ENCODE measurements around the gene SH3BGR. TPM values are rescaled to one million over a fixed set of nuclear protein-coding genes. Genes with fewer than 3 reads are reported as not detected.

SH3BGR gene
- total RNA-seq, 1 donor from 2014 or later = 1.2 TPM

GRCh38 chr21:39555911-39556590 is 104.3 kb downstream of the SH3BGR start:
- ATAC-seq = no peak

- ATAC-seq = no peak
Measured at GRCh38 chr21:39559511-39559910, 107.7 kb downstream of the SH3BGR start.

- no peak for ATAC-seq
Measured at GRCh38 chr21:39561140-39561539, 109.4 kb downstream of the SH3BGR start.

DNA sequence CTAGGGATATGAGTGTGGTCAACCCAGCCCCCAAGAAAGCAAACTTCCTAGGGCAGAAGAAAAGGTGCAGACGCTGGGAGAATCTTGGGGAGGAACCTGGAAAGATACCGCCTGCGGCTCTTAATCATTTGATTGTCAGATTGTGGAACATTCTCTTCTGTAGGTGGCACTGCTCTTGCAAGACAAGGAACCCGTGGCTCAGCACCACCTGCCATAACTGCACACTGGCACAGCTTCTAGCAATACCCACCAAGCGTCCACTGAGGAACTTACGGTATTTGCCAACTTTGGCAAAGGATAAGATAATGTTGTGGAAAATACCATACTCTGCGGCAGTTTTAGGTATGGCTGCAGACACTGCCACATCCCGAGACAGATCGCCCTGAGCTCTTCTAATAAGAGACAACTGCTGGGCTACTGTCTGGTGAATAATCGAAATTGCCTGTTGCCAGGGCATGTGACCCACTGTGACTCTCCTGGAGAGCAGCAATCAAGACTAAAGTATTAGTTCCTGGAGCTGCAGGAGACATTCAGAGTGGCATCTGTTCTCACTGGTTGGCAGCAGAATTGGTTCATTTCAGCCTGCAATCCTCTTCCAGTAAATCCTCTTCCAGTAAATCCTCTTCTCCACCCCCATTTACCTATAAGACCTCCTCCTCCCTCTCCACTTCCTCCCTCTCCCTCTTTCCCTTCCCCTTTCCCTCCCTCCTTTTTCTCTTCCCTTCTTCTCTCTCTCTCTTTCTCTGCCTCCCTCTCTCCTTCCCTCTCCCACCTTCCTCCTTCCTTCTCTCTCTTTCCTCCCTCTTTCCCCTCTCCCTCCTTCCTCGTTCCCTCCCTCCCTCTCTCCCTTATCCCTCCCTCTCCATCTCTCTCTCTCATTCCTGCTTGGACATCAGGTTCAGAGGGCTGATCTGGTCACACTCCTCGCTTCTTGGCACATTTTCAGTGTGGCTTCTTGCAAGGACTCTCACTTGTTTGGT is 111.3 kb downstream of the SH3BGR start:
- no peak for ATAC-seq

DNA sequence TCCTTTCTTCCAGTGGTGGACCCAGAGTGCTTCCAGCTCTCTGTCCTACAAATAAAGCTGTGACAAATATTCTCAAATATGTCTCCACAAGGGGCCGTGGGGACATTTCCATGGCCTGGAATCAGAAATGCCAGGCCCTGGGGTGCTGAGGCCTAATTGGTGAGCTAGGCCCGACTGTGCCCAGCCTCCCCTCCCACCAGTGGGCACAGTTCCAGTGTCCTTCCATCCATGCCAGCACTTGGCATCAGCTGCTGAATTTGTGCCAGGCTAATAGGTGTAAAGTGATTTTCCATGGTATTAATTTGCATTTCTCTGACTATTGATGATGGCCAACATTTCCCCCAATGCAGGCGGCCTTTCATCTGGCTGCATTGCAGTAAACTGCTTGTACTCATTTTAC is 112.4 kb downstream of the SH3BGR start:
- no peak for ATAC-seq

Other genes with a start within 250 kb of the SH3BGR start
- gene BRWD1, start 138.3 kb upstream of the SH3BGR start, total RNA-seq = 20.5 TPM
- 213 TPM for gene HMGN1, start 102.9 kb upstream of the SH3BGR start, total RNA-seq
- 0.80 TPM for gene LCA5L, start 6.2 kb upstream of the SH3BGR start, total RNA-seq
- 1.2 TPM for gene B3GALT5, start 161.0 kb downstream of the SH3BGR start, total RNA-seq